Upper lobe of left lung (tissue), 6 donors: ENCODE measurements around the gene PPP1R14B. TPM values are rescaled to one million over a fixed set of nuclear protein-coding genes. Genes with fewer than 3 reads are reported as not detected.
A peak's percentile ranks its signal among the peaks of the same experiment; 100 is the strongest.

Experiments
- ATAC-seq, 2 donors: fragments of 200-7000 bp; cut with Tn5 transposase; one replicate each; pipeline ENCODE4 v1.9.1; 2022; ENCODE audit warnings: mild to moderate bottlenecking in 2 of 2, moderate library complexity in 2 of 2; ENCODE audit not compliant: low FRiP score in 2 of 2
- DNase-seq, 2 donors: peaks; one replicate each; pipeline ENCODE4 v3.0.0-alpha.2; 2019 to 2020
- H3K27ac ChIP-seq, 4 donors: fragments of 200-600 bp; sonication (generic); one replicate each; pipeline ENCODE4 v1.5.1; 2016 to 2019
- H3K27me3 ChIP-seq, 4 donors: fragments of 200-600 bp; sonication (generic); one replicate each; pipeline ENCODE4 v1.5.1; 2017 to 2019
- H3K36me3 ChIP-seq, 4 donors: fragments of 200-600 bp; sonication (generic); one replicate each; pipeline ENCODE4 v1.5.1; 2016 to 2019
- H3K4me1 ChIP-seq, 4 donors: fragments of 200-600 bp; sonication (generic); one replicate each; pipeline ENCODE4 v1.5.1; 2018 to 2019
- H3K4me3 ChIP-seq, 4 donors: fragments of 200-600 bp; sonication (generic); one replicate each; pipeline ENCODE4 v1.5.1; 2017 to 2019; ENCODE audit warnings: mild to moderate bottlenecking in 2 of 4, moderate library complexity in 1 of 4
- H3K9me3 ChIP-seq, 4 donors: fragments of 200-600 bp; sonication (generic); one replicate each; pipeline ENCODE4 v1.5.1; 2018 to 2019
- EP300 ChIP-seq, 4 donors: sonication (generic); formaldehyde crosslinking; IDR thresholded peaks; one replicate each; pipeline ENCODE4 v1.5.1; 2017; ENCODE audit warnings: antibody characterized with exemption in 4 of 4, control low read depth in 2 of 4
- POLR2A ChIP-seq, 4 donors: fragments of 450-650 bp; IDR thresholded peaks; one replicate each; pipeline ENCODE4 v1.5.1; 2016 to 2017; ENCODE audit warnings: antibody characterized with exemption in 4 of 4, mild to moderate bottlenecking in 2 of 4
- POLR2AphosphoS5 ChIP-seq, 2 donors: sonication (generic); formaldehyde crosslinking; IDR thresholded peaks; one replicate each; pipeline ENCODE4 v1.5.1; 2017; ENCODE audit warnings: antibody characterized with exemption in 2 of 2
- WGBS, 2 donors: methylation state at CpG; one replicate each; pipeline ENCODE4 v1.1.5; 2017 to 2018; 5-methylcytosine and 5-hydroxymethylcytosine counted together
- total RNA-seq, 6 donors: library from RNA; depleted of rRNA in 4 of 6; stranded (reverse); fragments of >200 nt in 4 of 6; gene quantifications; one replicate each; pipeline versions ENCODE4 v1.1.0 to v1.2.1, GENCODE V29; 2016 to 2021
- TF ChIP-seq, protein P1 (sequence below), 6 experiments: fragments of 450-650 bp in 4 of 6; fragments of 200-600 bp in 2 of 6; sonication (generic) in 2 of 6; IDR thresholded peaks; one replicate each; pipeline ENCODE4 v1.5.1; 2016 to 2019; ENCODE audit warnings: antibody characterized with exemption in 6 of 6
- donor health status: DM: no; HTN: no; CAD: no; lungs with moderate emphysema.
- donor health status: DM: no; HTN: yes; CAD: no; lungs with severe emphysema.

Gene PPP1R14B
- total RNA-seq, 6 donors from 2014 or later: 51.4 to 118 (median 60.3) TPM

DNA sequence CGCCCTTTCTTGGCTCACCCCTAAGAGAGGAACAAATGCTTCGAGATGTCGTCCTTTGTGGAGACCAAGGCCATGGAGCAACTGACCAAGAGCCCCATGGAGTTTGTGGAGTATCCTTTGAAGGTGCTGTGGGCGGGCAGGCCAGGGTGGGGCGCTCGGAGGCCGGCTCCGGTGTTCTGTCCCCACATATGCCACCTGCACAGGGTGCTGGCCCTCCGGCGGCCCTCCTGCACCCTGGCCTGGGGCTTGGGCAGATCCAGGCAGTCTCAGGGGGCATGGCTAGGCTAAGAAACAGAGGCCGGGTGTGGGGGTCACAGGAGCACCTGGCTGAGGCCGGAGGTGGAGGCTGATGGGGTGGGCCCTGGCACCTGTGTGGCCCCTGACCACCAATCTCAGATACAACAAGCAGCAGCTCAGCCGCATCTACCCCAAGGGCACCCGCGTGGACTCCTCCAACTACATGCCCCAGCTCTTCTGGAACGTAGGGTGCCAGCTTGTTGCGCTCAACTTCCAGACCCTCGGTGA lies 14.9 kb upstream of the PPP1R14B start:
- TF ChIP-seq, protein P1, sequence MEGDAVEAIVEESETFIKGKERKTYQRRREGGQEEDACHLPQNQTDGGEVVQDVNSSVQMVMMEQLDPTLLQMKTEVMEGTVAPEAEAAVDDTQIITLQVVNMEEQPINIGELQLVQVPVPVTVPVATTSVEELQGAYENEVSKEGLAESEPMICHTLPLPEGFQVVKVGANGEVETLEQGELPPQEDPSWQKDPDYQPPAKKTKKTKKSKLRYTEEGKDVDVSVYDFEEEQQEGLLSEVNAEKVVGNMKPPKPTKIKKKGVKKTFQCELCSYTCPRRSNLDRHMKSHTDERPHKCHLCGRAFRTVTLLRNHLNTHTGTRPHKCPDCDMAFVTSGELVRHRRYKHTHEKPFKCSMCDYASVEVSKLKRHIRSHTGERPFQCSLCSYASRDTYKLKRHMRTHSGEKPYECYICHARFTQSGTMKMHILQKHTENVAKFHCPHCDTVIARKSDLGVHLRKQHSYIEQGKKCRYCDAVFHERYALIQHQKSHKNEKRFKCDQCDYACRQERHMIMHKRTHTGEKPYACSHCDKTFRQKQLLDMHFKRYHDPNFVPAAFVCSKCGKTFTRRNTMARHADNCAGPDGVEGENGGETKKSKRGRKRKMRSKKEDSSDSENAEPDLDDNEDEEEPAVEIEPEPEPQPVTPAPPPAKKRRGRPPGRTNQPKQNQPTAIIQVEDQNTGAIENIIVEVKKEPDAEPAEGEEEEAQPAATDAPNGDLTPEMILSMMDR (IDR thresholded peaks at IDR 0.05): no peak
- TF ChIP-seq POLR2AphosphoS5 (IDR thresholded peaks at IDR 0.05) (no peak), POLR2A (IDR thresholded peaks at IDR 0.05) (no peak), EP300 (IDR thresholded peaks at IDR 0.05) (no peak)
- WGBS, 2 donors: 95 to 96% methylated on average over 8 to 13 of the region's 18 CpGs
- Histone ChIP-seq H3K36me3 (peaks cover 15 to 97% (median 84%) of the 10 kb centered on the region in 4 donors), H3K4me1 (no peaks in the 10 kb centered on the region), H3K27me3 (no peaks in the 10 kb centered on the region), H3K27ac (no peak overlapping the region), H3K4me3 (no peak overlapping the region), H3K9me3 (no peaks in the 10 kb centered on the region)
- peak in 1 of 2 donors; percentile 79 for DNase-seq
- no peak for ATAC-seq

DNA sequence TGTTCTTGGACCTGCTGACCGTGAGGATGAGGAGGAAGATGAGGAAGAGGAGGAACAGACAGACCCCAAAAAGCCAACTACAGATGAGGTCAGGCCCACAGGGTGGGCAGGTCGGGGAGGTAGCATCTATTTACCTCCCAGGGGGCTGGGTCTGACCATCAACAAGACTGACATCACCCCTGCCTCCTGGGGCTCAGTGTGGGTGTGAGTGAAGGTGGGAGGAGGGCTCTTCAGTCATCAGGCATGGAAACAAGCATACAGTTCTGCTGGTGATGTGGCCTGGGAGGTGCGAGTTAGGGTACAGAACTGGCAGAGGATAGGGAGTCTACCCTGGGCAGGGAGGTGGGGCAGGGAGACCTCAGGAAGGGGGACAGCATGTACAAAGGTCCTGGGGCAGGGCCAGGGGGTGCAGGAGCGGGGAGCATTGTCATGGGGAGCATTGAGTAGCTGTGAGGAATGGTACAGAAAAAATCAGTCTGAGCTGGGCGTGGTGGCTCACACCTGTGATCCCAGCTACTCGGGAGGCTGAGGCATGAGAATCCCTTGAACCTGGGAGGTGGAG lies 13.5 kb upstream of the PPP1R14B start:
- Histone ChIP-seq H3K27ac (no peak overlapping the region), H3K4me3 (no peak overlapping the region), H3K36me3 (peaks cover 19 to 96% (median 83%) of the 10 kb centered on the region in 4 donors), H3K27me3 (no peaks in the 10 kb centered on the region), H3K9me3 (no peaks in the 10 kb centered on the region), H3K4me1 (no peaks in the 10 kb centered on the region)
- ATAC-seq (no peak), DNase-seq (no peak)
- TF ChIP-seq POLR2AphosphoS5 (IDR thresholded peaks at IDR 0.05) (no peak), POLR2A (IDR thresholded peaks at IDR 0.05) (no peak), EP300 (IDR thresholded peaks at IDR 0.05) (no peak)
- TF ChIP-seq, protein P1 (IDR thresholded peaks at IDR 0.05): no peak
- 88 to 95% methylated on average over 6 of the region's 6 CpGs for WGBS, 2 donors

DNA sequence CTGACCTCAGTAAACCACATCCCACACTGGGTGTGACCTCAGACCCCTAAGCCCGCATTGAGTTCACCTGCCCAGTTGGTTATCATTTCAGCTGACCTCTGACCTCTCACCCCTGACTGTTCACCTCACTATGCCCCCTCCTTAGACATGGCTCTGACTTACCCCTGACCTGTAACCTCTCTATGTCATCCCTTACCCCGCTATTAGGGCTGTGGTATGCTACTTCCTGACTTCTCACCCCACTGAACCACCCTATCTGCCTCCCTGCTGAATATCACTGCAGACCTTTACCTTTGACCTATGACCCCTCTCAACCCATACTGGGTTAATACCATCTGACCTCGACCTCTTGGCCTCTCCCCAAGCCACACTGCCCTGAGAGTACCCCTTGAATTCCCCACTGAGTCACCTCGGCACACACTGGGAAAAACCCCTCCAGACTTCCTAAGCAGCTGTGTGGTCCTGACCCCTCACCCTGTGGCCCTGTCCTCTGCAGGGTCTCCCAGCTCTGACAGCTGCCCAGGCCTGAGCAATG lies 12.9 kb upstream of the PPP1R14B start:
- no peak for ATAC-seq
- Histone ChIP-seq H3K27me3 (no peaks in the 10 kb centered on the region), H3K36me3 (peaks cover 19 to 96% (median 85%) of the 10 kb centered on the region in 4 donors), H3K4me1 (no peaks in the 10 kb centered on the region), H3K27ac (no peak overlapping the region), H3K4me3 (no peak overlapping the region), H3K9me3 (no peaks in the 10 kb centered on the region)
- TF ChIP-seq, protein P1 (IDR thresholded peaks at IDR 0.05): no peak
- TF ChIP-seq POLR2A (IDR thresholded peaks at IDR 0.05) (no peak), EP300 (IDR thresholded peaks at IDR 0.05) (no peak), POLR2AphosphoS5 (IDR thresholded peaks at IDR 0.05) (no peak)
- WGBS, 2 donors: 88 to 91% methylated on average over 4 of the region's 4 CpGs
- no peak for DNase-seq

DNA sequence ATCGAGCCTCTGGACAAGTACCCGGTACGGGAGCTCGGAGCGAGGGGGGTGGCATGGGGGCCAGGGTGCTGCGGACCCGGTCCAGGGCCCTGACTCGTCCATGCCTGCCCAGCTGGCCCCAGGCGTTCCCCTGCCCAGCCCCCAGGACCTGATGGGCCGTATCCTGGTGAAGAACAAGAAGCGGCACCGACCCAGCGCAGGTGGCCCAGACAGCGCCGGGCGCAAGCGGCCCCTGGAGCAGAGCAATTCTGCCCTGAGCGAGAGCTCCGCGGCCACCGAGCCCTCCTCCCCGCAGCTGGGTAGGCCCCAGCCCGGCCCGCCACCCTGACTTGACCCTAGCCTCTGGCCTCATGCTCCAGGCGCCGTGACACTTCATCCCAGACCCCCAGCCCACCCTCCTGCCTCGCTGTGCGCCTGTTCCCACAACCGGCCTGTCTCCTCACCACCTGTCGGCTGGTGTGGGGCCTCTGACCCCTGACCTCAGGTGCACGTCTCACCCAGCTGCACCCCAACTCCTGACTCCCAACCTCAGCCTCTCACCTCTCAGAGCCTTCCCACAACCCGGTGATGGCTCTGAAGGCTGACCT lies 12.3 kb upstream of the PPP1R14B start:
- Histone ChIP-seq H3K4me3 (no peak overlapping the region), H3K9me3 (no peaks in the 10 kb centered on the region), H3K36me3 (peaks cover 19 to 96% (median 87%) of the 10 kb centered on the region in 4 donors), H3K4me1 (peaks cover 0 to 4% (median under 1%) of the 10 kb centered on the region in 4 donors), H3K27ac (no peak overlapping the region), H3K27me3 (no peaks in the 10 kb centered on the region)
- 96 to 97% methylated on average over 25 to 31 of the region's 32 CpGs for WGBS, 2 donors
- DNase-seq (peak in 1 of 2 donors; percentile 83), ATAC-seq (no peak)
- TF ChIP-seq POLR2A (IDR thresholded peaks at IDR 0.05): no peak
- TF ChIP-seq, protein P1 (IDR thresholded peaks at IDR 0.05): no peak
- TF ChIP-seq POLR2AphosphoS5 (IDR thresholded peaks at IDR 0.05): no peak
- no peak for TF ChIP-seq EP300 (IDR thresholded peaks at IDR 0.05)
